HCT116 (cell line): Measurements from ENCODE around the gene GPR6.

Experiments used
- ATF3 ChIP-seq: IDR thresholded peaks from 2 replicates; pipeline ENCODE4 v1.6.1; 2012
- CTCF ChIP-seq, 3 experiments: fragments of 200-600 bp in 1 of 3; sonication (generic) in 1 of 3; IDR thresholded peaks in 2 of 3; conservative IDR thresholded peaks in 1 of 3; 2 replicates each; pipeline ENCODE4 v1.5.1; 2012 to 2017; ENCODE audit warnings: low read depth in 2 of 3, low read length in 2 of 3, antibody characterized with exemption in 1 of 3, borderline replicate concordance in 1 of 3, control low read depth in 1 of 3, mild to moderate bottlenecking in 1 of 3, mixed read lengths in 1 of 3, mixed run types in 1 of 3, moderate library complexity in 1 of 3; ENCODE audit not compliant: insufficient read depth in 1 of 3
- EGR1 ChIP-seq: IDR thresholded peaks from 2 replicates; pipeline ENCODE4 v1.6.1; 2012; ENCODE audit warnings: low read depth
- ELF1 ChIP-seq: IDR thresholded peaks from 2 replicates; pipeline ENCODE4 v1.6.1; 2012; ENCODE audit warnings: low read depth, borderline replicate concordance
- MAX ChIP-seq: IDR thresholded peaks from 2 replicates; pipeline ENCODE4 v1.6.1; 2012
- POLR2A ChIP-seq: IDR thresholded peaks from 2 replicates; pipeline ENCODE4 v1.7.0; 2011; ENCODE audit warnings: borderline replicate concordance; ENCODE audit not compliant: insufficient read depth, insufficient read length; ENCODE audit errors: extremely low read depth
- POLR2AphosphoS5 ChIP-seq: IDR thresholded peaks from 2 replicates; pipeline ENCODE4 v1.6.1; 2011; ENCODE audit warnings: mild to moderate bottlenecking, low read depth, low read length, moderate library complexity
- SIN3A ChIP-seq: IDR thresholded peaks from 2 replicates; pipeline ENCODE4 v1.6.1; 2012; ENCODE audit warnings: low read depth
- SP1 ChIP-seq: IDR thresholded peaks from 2 replicates; pipeline ENCODE4 v1.6.1; 2012; ENCODE audit warnings: low read depth
- SRF ChIP-seq: IDR thresholded peaks from 2 replicates; pipeline ENCODE4 v1.6.1; 2012; ENCODE audit warnings: low read depth
- YY1 ChIP-seq: IDR thresholded peaks from 2 replicates; pipeline ENCODE4 v1.6.1; 2011; ENCODE audit warnings: low read length, low read depth, moderate library complexity, mild to moderate bottlenecking; ENCODE audit not compliant: insufficient replicate concordance; ENCODE audit errors: extremely low read depth
- ZFX ChIP-seq: fragments of 450-650 bp; IDR thresholded peaks from 2 replicates; pipeline ENCODE4 v1.6.1; 2017
- ZNF274 ChIP-seq: fragments of 200-500 bp; sonication (Bioruptor generic); IDR thresholded peaks from 2 replicates; pipeline ENCODE4 v1.6.1; 2014; ENCODE audit warnings: mild to moderate bottlenecking, low read depth, low read length, inconsistent platforms

- TF ChIP-seq SRF (no peak), CTCF (IDR thresholded peaks at IDR 0.05 in 2 of 3, conservative IDR thresholded peaks at IDR 0.05 in 1 of 3; ENCODE audit: borderline replicate concordance in 1 of 3, insufficient read depth in 1 of 3, low read depth in 2 of 3, low read length in 2 of 3) (no peak), ZNF274 (no peak), ATF3 (no peak), ZFX (no peak), POLR2AphosphoS5 (no peak), POLR2A (no peak), SIN3A (no peak), SP1 (no peak), EGR1 (no peak), ELF1 (no peak), YY1 (no peak), MAX (no peak)
These were observed 1.2 kb downstream of the GPR6 start for GRCh38 chr6:109979033-109979921.
